ENCODE results near the gene POLR3GL. TPM values are rescaled to one million over a fixed set of nuclear protein-coding genes. Genes with fewer than 3 reads are reported as not detected.
"Not testable (repeated sequence)": the region's sequence is repeated elsewhere in the genome, so short reads cannot be mapped to it uniquely, and the experiment has no call there.

The POLR3GL gene
- total RNA-seq, 1 donor from 2014 or later = 21.4 TPM

DNA sequence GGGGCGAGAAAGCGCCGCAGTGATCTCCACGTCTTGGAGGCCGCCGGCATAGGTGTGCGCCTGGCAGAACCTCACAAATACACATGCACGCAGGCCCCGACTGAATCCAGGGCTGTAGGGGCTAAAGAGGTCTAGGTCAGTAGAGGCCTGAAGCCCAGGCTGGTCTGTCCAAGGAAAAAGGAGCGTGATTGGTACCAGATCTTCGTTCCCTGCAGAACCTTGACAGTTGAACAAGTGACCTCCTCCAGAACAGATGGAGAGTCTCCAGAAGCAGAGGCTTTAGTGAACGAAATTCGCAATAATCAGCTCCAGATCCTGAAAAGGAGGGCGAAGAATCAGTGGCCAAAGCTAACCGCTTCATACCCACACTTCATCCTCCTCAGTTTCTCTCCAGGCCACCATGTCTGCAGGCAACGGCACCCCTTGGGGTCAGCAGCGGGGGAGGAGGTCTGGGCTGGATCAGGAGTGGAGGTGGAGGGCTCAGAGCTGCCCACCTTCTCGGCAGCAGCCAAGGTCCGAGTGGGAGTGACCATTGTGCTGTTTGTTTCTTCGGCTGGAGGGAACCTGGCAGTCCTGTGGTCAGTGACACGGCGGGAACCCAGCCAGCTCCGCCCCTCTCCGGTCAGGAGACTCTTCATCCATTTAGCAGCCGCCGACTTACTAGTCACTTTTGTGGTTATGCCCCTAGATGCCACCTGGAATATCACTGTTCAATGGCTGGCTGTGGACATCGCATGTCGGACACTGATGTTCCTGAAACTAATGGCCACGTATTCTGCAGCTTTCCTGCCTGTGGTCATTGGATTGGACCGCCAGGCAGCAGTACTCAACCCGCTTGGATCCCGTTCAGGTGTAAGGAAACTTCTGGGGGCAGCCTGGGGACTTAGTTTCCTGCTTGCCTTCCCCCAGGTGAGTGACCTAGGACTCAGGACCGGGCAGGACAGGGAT is 45.2 kb upstream of the POLR3GL start:
- ATAC-seq = peak; percentile 63
- intact Hi-C loops (cut with DNase I) = loop anchor here (10.0 kb wide), 2 partner anchors 56 to 74 kb away; partner anchors contain the start of gene NUDT17
- Histone ChIP-seq H3K27ac (peak overlapping the region; percentile 87), H3K4me3 (peak overlapping the region; percentile 83), H3K27me3 (no peaks in the 10 kb centered on the region), H3K36me3 (peaks cover 32% of the 10 kb centered on the region), H3K4me1 (peaks cover 22% of the 10 kb centered on the region), H3K9me3 (no peaks in the 10 kb centered on the region)
- TF ChIP-seq, protein P1, sequence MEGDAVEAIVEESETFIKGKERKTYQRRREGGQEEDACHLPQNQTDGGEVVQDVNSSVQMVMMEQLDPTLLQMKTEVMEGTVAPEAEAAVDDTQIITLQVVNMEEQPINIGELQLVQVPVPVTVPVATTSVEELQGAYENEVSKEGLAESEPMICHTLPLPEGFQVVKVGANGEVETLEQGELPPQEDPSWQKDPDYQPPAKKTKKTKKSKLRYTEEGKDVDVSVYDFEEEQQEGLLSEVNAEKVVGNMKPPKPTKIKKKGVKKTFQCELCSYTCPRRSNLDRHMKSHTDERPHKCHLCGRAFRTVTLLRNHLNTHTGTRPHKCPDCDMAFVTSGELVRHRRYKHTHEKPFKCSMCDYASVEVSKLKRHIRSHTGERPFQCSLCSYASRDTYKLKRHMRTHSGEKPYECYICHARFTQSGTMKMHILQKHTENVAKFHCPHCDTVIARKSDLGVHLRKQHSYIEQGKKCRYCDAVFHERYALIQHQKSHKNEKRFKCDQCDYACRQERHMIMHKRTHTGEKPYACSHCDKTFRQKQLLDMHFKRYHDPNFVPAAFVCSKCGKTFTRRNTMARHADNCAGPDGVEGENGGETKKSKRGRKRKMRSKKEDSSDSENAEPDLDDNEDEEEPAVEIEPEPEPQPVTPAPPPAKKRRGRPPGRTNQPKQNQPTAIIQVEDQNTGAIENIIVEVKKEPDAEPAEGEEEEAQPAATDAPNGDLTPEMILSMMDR (IDR thresholded peaks at IDR 0.05) = peak; percentile 12
- DNase-seq = peak; percentile 88

GRCh38 chr1:145920297-145920696 is 44.2 kb upstream of the POLR3GL start:
- H3K4me1 ChIP-seq = peaks cover 22% of the 10 kb centered on the region

DNA sequence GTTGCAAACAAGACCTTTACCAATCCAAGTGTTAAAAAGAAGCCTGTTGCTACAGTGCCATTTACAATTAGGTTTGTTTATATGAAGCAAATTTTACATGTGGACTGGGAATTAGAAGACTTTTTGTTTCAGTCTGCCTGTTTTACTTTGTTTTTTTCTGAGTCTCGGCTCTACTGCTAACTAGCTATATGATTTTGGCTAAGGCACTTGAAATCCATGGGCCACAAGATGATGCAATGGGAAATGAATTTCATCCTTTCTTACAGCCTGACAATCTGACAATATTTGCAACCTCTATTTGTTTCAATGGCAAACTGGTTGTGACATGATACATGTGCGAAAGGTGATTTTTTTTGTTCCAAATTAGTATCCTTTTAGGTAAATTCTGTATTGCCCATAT is 42.2 kb upstream of the POLR3GL start:
- no peaks in the 10 kb centered on the region for H3K27me3 ChIP-seq
- peaks cover 19% of the 10 kb centered on the region for H3K36me3 ChIP-seq
- no peaks in the 10 kb centered on the region for H3K9me3 ChIP-seq
- DNase-seq = no peak
- no peak for ATAC-seq
- intact Hi-C loops (cut with DNase I) = no loop called here
- H3K4me3 ChIP-seq = no peak overlapping the region
- TF ChIP-seq, protein P1 (IDR thresholded peaks at IDR 0.05) = no peak
- no peak overlapping the region for H3K27ac ChIP-seq
- peaks cover 26% of the 10 kb centered on the region for H3K4me1 ChIP-seq

More at GRCh38 chr1:145920297-145920696, 44.2 kb upstream of the POLR3GL start:
- ATAC-seq; H3K27me3 ChIP-seq; H3K27ac ChIP-seq; H3K4me3 ChIP-seq; H3K9me3 ChIP-seq; DNase-seq; intact Hi-C loops (cut with DNase I): not testable (repeated sequence)
- H3K36me3 ChIP-seq = peaks cover 24% of the 10 kb centered on the region

DNA sequence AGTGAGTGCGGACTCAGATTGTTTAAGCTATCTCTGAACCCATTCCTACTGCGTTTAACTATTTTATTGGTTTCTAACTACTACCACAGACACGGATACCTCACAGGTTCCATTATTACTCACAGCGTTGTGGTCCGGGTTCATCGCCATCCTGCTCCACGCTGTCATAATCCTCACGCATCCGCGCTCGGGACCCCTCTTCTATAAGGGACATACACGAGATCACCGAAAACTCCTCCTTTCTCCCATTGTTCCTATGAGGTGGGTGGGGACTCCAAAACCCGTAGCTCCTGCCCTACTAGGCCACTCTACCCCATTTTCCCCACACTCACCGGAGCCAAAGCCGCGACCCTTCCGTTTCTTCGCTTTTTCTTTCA is 37.8 kb upstream of the POLR3GL start:
- H3K27ac ChIP-seq = peak overlapping the region; percentile 98
- H3K4me3 ChIP-seq = peak overlapping the region; percentile 91
- no peaks in the 10 kb centered on the region for H3K27me3 ChIP-seq
- H3K4me1 ChIP-seq = peaks cover 10% of the 10 kb centered on the region
- H3K36me3 ChIP-seq = peaks cover 19% of the 10 kb centered on the region
- TF ChIP-seq, protein P1 (IDR thresholded peaks at IDR 0.05) = no peak
- intact Hi-C loops (cut with DNase I) = no loop called here
- ATAC-seq (peak; percentile 1), DNase-seq (no peak)
- no peaks in the 10 kb centered on the region for H3K9me3 ChIP-seq

DNA sequence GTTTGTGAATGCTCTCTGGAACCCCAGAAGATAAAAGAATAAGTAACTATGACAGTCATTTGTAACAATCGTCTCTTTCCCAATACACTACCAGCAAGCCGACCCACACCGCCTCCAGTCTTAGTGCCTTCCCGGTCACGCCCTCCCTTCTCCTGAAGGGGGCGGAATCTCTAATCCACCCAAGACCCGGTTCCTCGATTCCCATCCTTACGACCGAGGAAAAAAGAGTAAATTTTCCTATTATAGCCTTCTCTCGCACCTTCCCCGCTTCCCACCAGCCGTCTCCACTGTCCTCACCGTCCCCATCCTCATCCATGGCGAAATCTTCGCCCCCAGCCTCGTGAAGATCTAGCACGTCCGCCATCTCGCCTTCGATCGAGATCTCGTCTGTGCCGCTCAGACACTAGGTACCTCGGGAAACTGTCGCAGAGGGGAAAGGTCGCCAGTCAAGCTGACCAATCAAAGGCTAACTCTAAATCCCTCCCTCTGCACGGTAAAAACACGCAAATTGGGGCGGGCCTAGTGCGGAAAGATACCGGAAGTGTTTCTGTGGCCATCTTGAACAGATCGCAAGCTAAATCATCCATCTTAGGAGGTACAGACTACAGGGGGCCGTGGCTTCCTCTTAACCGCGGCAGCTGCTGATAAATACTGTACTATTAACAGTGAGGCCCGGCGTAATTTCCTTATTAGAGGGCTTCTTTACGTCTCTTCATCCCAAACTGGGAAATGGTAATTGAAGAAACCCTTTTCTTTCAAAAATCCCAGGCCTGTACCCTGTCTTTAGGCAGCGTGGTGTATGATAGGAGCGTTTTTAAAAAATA is 37.2 kb upstream of the POLR3GL start, which contains the start of gene RBM8A:
TSS of gene RBM8A (minus strand) at position 422 of the 824 bp plus-strand sequence. CDS start at position 364, 58 bp downstream.
- no peaks in the 10 kb centered on the region for H3K27me3 ChIP-seq
- peak within 1 kb of the TSS; percentile 98 for H3K27ac ChIP-seq
- no peaks in the 10 kb centered on the region for H3K9me3 ChIP-seq
- DNase-seq = peak; percentile 92
- intact Hi-C loops (cut with DNase I) = no loop called here
- ATAC-seq = peak; percentile 99
- H3K36me3 ChIP-seq = peaks cover 19% of the 10 kb centered on the region
- peak within 1 kb of the TSS; percentile 91 for H3K4me3 ChIP-seq
- TF ChIP-seq, protein P1 (IDR thresholded peaks at IDR 0.05) = peak; percentile 60
- peaks cover 10% of the 10 kb centered on the region for H3K4me1 ChIP-seq

All from upper lobe of right lung (tissue), 1 donor.